NOMO-1 treated with dmso at 0.1 percent for 144 hours (cell line): ENCODE results near the gene STRA6.

Experiments used
- DNase-seq: peaks from one replicate; lab custom pipeline; 2025; ENCODE audit not compliant: unreplicated experiment; lab: John Stamatoyannopoulos, UW

The STRA6 gene, protein sequence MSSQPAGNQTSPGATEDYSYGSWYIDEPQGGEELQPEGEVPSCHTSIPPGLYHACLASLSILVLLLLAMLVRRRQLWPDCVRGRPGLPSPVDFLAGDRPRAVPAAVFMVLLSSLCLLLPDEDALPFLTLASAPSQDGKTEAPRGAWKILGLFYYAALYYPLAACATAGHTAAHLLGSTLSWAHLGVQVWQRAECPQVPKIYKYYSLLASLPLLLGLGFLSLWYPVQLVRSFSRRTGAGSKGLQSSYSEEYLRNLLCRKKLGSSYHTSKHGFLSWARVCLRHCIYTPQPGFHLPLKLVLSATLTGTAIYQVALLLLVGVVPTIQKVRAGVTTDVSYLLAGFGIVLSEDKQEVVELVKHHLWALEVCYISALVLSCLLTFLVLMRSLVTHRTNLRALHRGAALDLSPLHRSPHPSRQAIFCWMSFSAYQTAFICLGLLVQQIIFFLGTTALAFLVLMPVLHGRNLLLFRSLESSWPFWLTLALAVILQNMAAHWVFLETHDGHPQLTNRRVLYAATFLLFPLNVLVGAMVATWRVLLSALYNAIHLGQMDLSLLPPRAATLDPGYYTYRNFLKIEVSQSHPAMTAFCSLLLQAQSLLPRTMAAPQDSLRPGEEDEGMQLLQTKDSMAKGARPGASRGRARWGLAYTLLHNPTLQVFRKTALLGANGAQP

DNA sequence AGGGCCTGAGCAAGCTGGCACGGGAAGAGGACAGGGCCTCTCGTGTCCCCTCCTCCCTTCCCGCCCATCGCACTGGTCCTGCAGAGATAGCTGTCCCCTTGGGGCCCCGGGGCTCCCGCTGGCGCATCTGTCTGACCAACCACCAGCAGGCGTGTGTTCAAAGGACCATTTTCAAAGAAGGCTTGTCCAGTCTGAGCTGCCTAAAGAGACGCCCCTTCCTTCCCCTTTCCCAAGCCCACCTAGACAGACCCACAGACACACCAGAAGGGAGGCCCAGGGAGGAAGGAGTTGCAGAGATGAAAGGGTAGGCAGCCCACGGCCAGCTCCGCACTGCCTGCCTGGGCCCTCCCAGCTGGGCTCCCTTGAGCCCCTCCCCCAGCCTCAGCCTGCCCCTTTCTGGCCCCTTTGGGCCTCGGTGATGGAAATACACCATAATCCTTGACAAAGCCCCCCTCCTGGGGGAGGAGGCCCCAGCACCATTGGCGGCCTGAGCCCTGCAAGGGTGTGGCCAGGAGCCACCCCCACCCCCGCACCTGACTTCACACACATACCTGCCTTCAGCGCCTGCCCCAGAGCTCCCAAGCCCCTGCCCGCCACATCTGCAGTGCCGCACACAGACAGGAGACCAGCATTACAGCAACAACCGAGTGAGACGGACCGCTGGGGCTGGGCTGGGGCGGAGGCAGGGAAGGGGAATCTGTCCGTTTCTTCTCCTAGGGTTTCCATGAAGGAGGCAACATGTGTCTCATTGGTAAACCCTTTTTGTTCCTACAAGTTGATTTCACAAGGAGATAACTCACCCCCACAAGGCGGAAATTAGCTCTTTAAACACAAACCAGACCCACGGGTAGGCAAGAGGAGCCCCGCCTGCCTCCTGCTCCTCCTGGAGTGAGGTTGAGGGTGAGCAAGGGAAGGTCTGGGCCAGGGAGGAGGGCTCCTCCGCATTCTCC is at the start of gene STRA6:
Gene STRA6, minus strand, starts transcription at position 336 of the 950 bp plus-strand sequence. CDS start 520 bp downstream, outside the sequence.
- no peak for DNase-seq

DNA sequence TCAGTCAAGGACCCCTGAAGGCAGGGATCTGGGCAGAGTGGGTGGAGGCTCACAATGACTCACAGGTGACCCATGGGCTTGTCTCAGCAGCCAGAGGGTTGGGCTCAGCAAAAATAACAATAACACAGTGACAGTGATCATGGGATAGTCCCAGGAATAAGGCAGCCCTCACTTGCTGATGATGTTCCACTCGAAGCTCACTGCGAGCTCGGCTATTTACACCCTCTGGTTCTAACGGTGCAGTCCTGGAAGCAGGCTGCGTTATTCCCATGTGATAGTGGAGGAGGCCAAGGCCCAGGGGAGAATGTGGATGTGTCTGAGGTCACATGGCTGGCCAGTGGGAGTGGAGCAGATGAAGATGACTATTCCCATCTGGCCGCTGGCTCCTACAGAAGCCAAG is 49.7 kb upstream of the STRA6 start:
- no peak for DNase-seq

DNA sequence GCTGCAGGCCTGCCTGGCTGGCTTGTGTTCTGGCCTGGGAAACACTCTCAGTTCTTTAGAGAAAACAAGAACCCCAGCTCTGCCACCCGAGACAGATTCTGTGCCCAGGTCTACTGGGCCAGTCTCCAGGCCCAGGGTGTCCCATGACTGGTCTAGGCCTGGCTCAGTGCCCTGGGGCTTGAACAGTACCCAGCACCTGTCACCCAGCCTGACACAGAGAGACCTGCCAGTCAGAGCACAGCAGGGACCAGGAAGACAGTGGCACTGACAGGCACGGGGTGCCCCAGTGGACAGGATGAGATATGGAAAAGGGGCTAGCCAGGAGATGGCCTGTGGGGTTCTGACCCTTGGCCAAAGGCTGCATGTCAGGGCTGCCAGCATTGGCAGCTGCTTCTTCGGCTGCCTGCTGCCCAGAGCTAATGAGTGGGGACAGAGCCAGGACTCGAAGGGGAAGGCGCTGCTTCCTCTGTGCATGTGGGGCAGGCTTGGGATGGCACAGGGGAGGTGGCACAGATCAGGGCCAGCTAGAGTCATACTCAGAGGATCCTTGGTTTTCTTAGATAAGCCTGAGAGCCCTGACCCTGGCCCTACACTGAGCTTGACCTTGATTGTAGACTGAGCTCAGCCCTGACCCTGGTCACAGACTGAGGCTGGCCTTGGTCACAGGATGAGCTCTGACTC is 48.7 kb upstream of the STRA6 start:
- DNase-seq, result no peak

DNA sequence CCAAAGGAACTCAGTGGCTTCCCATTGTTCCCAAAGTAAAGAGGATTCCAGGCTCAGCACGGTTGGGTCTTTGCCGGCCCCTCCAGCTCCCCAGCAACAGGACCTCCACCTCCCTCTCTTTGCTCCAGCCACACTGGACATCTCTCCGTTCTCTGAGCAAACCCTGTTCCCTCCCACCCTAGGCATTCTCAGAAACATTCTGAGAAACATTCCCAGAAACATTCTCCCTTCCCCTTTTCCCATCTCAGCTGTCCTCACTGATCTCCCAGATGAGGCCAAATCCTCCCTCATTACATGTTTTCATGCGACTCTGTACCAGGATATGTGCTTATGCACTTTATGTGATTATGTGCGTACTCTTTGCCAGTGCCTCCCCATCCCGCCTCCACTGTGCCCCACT is 47.7 kb upstream of the STRA6 start:
- DNase-seq, result no peak

DNA sequence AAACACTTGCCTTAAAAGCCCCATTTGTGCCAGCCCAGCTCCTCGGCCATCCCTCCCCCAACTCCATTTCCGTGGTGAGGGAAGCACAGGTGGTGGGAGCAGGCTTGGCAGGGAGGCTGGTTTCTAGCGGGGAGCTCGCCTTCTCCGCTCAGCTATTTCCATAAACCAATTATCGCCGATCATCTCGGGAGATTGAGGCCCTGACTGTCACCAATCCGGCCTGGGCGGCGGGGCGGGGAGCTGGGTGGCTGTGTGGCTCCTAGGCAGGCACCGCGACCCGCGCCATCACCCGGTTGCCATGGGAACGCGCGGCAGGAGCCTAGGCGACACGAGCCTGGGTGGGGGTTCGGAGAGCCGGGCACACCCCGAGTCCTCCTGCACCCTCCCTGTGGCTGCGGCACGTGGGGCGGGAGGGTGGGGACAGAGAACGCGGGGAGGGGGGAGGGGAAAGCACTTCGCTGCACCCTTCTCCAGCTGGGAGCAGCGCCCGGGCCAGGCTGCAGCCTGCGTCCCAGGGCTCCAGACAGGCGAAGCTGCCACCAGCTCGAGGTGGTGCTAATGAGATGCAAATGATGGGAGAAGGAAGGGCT is 42.9 kb upstream of the STRA6 start:
- DNase-seq, result no peak

DNA sequence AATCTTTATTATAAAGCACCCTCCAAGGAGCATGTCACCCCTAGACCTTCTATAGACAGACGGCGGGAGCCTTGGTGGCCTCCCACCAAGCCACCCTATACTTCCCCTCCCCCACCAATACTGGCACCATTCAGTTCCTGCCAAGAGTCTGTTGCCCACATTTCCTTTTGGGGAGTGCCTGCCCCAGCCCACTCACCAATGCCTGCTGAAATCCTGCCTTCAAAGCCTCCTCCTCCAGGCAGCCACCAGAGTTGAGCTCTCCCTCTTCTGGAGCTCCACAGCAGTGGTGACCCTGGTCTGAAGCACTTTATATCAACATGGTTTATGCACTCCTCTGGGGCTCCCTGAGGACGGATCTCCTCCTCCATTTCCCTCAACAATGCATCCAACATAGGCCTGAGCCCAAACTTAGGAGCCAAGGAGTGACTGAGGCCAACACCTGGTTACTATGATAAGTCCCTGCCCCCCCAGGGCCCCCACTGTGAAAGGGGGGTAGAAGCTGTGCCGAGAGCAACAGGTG is 42.3 kb upstream of the STRA6 start:
- no peak for DNase-seq

DNA sequence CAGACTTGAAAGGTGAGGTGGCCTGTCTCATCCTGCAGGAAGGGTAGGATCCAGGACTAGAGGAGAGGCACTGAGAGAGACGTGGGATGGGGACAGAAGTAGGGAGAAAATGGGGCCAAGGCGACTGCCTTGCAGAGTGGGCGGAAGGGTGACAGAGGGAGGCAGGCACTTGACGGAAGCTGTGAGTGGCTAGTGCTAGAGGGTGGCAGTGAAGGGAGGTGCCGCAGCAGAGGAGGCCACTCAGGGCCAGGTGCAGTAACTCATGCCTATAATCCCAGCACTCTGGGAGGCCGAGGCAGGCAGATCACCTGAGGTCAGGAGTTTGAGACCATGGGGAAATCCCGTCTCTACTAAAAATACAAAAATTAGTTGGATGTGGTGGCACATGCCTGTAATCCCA is 40.8 kb upstream of the STRA6 start:
- DNase-seq, result no peak

DNA sequence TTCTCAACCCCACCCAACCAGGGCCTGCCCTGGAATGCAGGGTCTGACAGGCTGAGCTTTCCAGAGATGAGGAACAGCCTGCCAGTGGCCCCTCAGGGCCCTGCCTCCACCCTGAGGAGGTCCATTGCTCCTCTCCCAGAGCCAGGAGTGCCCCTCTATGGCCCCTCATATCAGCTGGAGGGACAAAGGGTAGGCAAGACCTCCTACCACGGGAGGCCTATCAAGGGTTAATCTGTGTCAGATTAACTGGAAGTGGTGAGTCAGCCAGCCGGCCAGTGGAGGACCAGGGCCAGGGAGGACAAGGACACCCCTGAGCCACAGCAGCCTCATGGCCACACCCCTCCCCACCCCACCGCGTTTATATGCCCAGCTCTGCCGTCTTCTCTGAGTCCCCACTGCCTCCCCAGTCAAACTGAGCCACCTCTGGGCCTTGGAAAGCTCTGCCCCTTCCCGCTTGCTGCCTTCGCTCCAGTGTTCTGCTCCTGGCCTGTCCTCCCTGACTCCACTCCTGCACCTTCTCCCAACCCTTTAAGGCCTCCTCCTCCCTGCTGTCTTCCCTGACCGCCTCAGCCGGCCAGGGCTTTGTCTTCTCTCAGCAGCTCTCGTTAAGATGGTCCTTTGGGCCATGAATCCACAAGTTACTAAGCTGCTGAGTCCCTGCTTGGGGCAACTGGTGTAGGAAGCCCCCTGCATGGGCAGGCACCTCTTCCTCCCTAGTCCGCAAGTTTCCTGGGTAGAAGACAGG is 40.0 kb upstream of the STRA6 start:
- DNase-seq, result no peak

DNA sequence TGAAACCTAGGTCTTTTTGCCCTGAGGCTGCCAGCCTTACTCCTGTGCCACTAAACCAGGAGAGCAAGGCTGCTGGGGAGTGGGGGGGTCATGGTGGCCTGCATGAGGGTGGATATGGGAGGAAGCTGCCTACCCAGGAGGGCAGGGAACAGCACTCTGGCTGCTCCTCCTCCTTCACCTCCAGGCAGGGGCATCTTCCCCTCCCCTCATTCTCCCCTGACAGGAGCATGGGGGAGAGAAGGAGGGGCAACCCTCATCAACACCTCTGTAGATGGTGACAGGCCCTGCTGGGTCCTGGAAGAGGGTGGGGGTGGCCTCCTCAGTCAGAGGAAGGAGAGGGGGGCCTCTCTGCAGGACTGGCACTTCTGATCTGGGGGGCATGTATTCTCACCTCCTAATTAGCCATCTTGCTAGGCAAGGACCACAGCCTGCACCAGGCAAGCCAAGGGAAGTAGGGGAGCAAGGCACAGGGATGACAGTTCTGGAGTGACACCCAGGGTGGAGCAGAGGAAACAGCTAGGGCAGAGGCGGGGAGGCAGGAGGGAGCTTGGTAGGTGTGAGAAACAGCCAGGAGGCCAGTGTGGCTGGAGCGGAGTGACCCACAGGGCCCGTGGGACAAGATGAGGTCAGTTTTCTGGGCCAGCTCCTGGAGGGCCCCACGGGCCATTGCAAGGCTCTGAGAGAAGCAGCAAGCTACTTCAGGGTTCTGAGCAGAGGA is 38.5 kb upstream of the STRA6 start:
- no peak for DNase-seq

DNA sequence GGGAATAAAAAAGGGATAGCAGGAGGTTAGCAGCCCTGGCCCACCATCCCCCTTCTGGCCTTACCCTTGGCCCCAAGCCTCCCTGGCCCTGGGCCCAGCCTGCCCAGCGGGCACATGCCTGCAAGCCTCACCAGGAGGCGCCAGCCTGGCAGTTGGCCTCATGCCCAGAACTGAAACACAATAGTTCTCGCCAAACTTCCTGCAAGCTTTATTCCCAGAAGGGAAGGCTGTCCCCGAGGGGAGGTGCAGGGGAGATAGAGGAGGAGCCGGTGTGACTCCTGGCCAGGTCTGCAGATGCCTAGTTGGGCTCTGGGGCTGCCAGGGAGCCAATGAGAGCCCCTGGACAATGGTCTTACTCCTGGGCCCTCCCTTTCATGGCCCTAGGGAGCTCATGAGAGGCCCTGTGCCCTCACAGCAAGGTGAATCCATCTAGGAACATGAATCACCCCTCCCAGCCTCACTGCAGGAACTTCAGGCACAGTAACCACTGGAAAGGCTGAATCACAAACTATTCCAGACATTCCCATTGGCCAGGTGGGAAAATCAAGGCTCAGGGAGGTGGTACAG is 37.5 kb upstream of the STRA6 start:
- DNase-seq, result no peak

DNA sequence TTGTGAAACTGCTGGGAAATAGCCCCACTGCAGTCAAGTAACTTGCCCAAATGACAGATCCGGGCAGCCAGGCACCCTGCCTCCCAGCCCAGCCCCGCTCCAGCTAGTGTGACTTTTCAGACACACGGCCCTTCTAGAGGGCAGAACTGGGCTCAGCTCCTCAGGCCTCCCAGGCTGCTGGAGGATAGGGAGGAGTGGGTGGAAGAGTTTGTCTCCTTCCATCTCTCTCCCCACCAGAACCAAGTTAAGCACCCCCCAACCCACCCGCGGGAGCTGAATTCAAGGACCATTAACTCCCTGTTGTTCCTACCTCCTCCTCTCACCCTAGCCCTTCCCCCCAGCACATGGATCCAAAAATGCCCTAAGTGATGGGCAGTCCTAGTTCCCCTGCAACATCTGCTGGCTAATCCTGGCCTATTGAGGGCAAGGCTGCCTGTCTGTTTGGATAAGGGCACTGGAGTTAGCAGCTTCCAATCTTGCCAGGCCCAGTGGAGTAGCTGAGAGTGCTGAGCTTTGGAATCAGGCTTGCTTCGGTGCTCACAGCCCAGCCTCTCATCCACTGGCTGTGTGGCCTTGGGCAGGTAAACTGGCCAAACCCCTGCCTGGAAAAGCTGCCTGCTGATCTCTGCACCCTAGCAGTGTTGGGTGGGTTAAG is 36.6 kb upstream of the STRA6 start:
- no peak for DNase-seq

DNA sequence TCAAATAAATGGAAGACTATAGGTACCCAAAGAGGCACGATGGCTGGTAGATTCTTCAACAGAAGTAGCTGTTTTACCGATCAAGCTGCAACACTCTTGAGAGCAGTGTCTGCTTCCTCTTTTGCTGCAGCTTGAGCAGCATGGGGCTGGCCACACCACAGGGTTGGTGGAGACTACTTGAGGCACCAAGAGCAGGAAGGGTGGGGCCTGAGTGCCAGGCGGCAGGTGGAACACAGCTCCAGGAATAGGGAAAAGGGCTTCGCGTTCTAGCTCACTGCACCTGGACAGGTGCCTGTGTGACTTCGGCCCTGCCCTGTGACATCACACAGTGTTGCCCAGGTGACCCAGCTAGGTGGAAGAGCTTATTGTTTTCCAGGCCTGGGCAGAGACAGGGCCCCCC is 33.4 kb upstream of the STRA6 start, which contains the start of gene CCDC33:
Gene CCDC33, plus strand, starts transcription at position 365 of the 400 bp plus-strand sequence. CDS start 394 bp downstream, outside the sequence.
- peak; percentile 60 for DNase-seq

DNA sequence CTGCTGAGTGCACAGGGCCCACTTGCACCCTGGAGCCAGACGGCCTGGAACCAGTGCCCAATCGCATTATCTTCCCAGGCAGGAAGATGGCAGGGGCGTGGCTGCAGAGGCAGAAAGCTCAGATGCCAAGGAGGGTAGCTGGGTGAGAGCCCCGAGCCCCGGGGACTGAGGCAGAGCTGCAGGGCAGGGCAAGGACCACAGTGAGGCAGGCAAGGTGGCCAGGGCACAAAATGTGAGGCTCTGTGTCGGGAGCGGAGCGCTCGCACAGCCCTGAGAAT is 31.9 kb upstream of the STRA6 start:
- no peak for DNase-seq

DNA sequence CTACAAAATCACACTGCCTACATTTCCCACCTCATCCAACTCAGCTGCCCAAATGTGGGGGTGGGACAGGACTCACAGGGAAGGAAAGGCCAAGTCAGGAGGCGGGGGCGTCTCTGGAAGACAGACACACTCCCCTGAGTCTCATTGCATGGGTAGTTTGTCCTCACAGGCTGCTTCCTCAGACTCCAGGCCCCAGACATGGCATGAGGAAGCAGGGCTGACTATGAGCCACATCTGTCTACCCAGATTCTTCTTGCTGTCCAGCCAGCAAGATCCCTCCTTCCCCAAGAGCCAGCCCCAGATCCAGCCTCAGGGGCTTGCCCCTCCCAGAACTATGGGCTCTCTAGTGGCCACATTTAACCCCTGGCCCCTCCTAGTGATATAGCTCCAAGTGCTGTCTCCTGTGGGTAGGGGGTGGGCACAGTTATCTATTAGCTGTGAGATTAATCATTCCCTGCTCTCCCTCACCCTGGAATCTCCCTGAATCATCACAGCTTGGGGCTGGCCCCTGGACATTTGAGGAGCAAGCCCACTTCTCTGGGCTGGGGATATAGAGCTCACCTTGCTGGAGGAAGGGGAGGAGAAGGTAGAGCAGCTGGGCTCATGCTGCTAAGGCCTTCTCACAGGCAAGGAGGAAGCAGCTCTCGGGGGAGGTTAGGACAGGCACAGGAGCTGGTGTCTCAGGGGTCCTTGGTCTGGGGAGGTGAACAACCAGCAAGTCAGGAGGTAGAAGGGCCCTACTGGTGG is 31.4 kb upstream of the STRA6 start:
- no peak for DNase-seq

DNA sequence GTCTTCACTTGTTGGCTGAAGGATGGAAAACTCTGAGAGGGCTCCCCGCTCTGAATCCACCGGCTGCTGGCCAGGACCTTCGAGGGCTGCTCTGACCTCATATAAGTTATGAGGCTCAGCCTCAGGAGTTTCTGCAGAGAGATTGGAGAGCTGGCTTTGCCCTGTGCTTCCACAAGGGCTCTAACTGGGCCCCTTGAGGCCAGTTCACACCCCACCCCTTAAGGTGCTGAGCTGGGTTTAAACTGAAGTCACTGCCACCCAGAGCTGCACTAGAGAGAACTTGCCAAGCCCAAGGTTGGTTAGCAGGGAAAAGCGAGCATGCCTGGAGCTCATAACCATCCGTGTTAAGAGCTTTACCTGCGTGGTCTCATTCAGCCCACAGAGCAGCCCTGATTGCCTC is 30.8 kb upstream of the STRA6 start:
- no peak for DNase-seq

DNA sequence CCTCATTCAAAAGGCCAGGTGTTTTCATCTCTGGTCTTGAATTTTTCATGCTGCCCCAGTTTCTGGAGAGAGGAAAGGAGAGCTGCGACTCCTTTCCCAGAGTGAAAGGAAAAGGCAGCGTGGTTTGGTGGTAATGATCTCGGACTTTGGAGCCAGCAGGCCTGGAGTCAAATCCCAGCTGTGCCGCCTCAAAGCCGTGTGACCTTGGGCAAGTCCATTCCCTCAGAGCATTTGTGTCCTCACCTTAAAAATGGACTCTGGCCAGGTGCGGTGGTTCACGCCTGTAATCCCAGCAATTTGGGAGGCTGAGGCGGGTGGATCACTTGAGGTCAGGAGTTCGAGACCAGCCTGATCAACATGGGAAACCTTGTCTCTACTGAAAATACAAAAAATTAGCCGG is 28.9 kb upstream of the STRA6 start:
- DNase-seq, result no peak

DNA sequence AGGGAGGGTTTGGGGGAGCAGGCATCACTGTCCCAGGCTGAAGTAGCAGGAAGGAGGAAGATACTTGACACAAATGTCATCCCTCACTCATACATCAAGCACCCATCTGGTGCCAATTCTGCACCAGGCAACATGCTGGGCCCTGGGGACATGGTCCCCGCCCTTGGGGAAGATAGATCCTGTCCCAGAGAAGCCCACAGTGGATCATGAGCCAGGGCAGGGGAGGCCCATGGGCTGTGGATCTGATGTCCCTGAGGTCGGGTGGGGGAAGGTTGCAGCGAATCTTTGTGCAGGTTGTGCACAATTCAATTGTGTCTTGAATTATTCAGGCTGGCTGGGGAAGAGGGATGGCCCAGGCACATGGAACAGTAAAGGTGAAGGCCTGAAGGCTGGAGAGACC is 27.1 kb upstream of the STRA6 start:
- DNase-seq, result no peak

DNA sequence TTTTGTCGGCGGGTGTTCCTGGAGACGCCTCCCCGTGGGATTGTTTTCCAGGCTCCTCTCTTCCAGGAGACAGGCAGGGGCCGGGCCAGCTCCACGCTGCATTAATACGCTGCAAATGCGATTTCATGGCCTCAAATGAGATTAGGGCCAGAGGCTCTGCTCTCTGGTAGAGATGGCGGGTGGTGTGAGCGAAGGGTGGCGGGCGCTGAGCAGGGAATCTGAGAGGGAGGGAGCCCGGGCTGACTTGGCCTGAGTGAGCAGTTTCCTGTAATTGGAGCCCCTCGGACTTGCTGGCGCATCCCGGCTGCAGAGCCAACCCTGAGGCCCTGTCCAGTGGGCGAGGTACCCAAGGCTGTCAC is 26.1 kb upstream of the STRA6 start:
- DNase-seq, result no peak
